GM12892 (cell line): Measurements from ENCODE around the gene DNMT3A.

ENCODE experiments used
- POLR2A ChIP-seq: IDR thresholded peaks from 2 replicates; pipeline ENCODE4 v1.6.1; 2011; ENCODE audit warnings: low read depth, low read length, control low read depth
- POLR2AphosphoS5 ChIP-seq: IDR thresholded peaks from 2 replicates; pipeline ENCODE4 v1.6.1; 2011; ENCODE audit warnings: low read depth, low read length, control low read depth
- TAF1 ChIP-seq: IDR thresholded peaks from 2 replicates; pipeline ENCODE4 v1.6.1; 2011; ENCODE audit warnings: low read depth, mild to moderate bottlenecking, control low read depth, low read length, borderline replicate concordance

GRCh38 chr2:25230198-25230947 lies 111.4 kb downstream of the DNMT3A start:
- TF ChIP-seq POLR2A (no peak), TAF1 (no peak), POLR2AphosphoS5 (no peak)
